ENCODE measurements around the gene FUT6.
"Not testable (repeated sequence)": the region's sequence is repeated elsewhere in the genome, so short reads cannot be mapped to it uniquely, and the experiment has no call there.

The FUT6 gene

GRCh38 chr19:5839065-5840017 lies at the start of gene FUT6:
TSS of gene FUT6 (minus strand) at chr19:5839702. CDS start at chr19:5832567, 7,135 bp downstream.
- no peak for DNase-seq

- not testable (repeated sequence) for DNase-seq
These were observed 44.7 kb upstream of the FUT6 start for GRCh38 chr19:5884065-5884811.

DNA sequence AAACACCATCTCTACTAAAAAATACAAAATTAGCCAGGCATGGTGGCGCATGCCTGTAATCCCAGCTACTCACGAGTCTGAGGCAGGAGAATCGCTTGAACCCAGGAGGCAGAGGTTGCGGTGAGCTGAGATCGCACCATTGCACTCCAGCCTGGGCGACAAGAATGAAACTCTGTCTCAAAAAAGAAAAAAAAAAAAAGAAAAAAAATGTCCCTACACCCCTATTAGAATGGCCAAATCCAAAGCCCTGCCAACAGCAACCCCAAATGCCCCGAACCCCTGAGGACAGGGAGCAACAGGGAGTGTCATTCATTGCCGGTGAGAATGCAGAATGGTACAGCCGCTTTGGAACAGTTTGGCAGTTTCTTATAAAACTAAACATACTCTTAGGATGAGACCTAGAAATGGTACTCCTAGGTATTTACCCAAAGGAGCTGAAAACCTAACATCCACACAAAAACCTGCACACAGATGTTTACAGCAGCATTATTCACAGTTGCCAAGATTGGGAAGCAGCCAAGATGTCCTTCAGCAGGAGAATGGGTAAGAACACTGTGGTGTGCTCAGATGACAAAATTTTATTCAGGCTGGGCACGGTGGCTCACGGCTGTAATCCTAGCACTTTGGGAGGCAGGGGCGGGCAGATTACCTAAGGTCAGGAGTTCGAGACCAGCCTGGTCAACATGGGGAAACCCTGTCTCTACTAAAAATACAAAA lies 43.8 kb upstream of the FUT6 start:
- peak; percentile 65 for DNase-seq

- peak; percentile 73 for DNase-seq
These were observed 43.0 kb upstream of the FUT6 start for GRCh38 chr19:5882421-5882968.

DNA sequence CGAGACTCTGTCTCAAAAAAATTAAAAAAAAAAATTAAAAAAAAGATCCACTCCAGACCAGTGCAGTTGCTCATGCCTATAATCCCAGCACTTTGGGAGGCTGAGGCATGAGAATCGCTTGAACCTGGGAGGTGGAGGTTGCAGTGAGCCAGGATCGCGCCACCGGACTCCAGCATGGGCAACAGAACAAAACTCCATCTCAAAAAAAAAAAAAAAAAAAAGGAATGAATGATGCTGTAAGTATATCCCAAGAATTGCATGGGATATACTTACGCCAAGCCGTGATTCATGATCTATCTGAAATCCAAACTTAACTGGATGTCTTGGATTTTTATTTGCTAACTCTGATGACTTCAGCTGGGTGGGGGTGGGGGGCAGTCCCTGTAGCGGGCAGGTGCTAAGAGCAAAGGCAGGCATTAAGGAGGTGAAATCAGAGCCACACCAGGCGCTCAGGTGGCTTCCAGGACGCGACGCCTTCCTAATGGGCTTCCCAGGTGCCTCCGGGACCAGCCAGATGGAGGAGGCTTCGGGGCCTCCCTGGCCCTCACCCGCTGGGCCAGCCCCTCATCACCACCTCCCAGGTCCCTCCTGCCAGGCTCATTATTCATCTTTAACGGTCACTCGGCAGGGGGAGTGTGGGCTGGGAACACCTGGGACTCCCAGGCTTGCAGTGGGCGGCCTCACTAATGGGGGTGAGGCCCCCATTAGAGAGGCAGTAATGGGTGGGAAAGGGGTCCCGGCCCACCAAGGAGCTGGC lies 42.2 kb upstream of the FUT6 start:
- peak; percentile 88 for DNase-seq

GRCh38 chr19:5880604-5881078 lies 41.1 kb upstream of the FUT6 start:
- no peak for DNase-seq

DNA sequence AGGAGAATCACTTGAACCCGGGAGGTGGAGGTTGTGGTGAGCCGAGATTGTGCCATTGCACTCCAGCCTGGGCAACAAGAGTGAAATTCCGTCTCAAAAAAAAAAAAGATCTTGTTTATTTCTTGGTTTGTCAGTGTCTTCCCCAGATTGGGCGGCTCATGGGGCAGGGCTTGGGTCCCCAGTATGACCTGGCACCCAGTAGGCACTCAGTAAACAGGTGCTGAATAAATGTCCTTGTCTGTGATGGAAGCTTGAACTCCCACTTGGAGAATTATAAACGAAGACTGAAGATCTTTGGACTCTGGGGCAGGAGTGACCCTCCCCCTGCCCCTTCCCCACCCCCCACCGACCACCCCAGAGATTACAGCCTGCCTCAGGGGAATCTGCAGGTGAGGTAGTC lies 40.7 kb upstream of the FUT6 start:
- DNase-seq, result no peak

- DNase-seq, result peak; percentile 44
These were observed 38.4 kb upstream of the FUT6 start for GRCh38 chr19:5877882-5878281.

GRCh38 chr19:5877427-5877826 lies 37.9 kb upstream of the FUT6 start:
- peak; percentile 26 for DNase-seq

DNA sequence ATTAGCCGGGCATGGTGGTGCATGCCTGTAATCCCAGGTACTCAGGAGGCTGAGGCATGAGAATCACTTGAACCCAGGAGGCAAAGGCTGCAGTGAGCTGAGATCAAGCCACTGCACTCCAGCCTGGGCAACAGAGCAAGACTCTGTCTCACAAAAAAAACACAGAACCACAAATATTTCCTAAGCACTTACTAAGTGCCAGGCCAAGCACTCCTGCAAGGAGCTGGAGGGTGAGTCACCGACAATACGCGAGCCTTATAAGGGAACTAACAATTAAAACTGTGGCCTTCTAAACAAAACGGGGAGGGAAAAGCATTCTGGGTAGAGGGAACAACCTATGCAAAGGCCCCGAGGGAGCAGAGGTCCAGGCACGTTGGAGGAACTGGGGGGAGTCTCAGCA lies 35.0 kb upstream of the FUT6 start:
- not testable (repeated sequence) for DNase-seq

GRCh38 chr19:5873617-5874199 lies 34.2 kb upstream of the FUT6 start:
- DNase-seq, result no peak

DNA sequence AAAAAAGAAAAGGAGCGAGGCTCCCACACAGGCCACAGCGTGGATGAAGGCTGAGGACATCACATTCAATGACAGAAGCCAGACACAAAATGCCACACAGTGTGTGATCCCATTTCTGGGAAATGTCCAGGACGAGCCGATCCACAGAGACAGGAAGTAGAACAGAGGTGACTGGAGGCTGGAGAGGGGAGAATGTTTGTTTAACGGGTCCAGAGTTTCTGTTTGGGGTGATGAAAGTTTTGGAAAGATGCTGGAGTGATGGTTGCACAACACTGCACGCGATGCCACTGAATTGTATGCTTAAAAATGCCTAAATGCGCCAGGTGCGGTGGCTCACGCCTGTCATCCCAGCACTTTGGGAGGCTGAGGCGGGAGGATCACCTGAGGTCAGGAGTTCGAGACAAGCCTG lies 31.5 kb upstream of the FUT6 start:
- no peak for DNase-seq

DNA sequence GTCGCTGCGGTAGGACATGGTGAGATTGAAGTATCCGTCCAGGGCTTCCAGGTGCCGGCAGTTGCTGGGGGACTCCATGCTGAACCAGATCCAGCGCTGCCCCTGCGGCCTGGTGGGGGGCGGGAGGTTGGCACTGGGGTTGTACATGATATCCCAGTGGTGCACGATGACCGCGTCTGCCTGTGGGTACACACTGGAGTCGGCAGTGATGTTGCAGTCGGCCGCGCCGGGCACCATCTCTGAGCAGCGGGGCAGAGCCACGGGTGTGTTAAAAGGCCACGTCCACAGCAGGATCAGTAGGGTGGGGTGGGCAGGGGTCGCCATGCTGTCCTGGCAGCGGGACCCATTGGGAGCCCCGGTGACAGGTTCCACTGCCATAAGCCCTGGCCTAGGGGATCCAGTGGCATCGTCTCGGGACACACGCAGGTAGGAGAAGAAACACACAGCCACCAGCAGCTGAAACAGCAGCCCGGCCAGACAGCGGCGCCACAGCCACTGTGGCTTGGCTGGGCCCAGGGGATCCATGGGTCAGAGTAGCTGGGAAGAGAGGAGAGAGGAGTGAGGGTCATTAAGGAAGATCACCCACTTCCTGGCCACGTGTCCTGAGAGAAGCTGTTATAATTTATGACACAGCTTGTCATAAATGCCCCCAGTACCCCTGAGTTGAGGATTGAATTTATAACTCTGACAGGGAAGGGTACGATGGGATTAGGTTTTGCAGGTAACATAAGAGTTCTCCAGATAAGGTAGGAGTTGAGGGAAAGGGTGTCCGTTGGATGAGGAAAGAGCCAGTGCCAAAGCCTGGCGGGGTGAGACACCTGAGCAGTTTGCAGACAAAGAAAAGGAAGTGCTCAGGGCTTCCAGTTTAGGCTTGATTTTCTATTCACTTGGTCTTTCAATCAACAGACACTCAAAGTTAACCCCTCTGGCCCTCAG lies 28.0 kb upstream of the FUT6 start:
- no peak for DNase-seq

DNA sequence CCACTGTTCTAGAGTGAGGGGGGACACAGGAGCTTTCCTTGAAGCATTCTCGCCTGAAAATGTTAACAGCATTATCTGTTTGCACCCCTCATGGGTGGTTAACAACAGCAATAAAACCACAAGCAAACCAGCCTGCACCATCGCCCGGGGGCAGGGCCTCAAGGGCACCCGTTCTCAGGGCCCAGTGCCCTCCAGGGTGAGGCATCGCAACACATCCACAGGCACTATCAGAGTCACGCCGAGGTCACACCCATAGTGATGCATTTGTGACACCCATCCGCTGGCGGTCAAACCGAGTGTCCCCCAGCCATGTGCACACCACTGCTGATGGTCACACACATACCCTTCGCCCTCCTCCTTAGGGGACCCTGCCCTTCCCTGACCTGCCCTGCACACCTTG lies 26.3 kb upstream of the FUT6 start:
- DNase-seq, result no peak

DNA sequence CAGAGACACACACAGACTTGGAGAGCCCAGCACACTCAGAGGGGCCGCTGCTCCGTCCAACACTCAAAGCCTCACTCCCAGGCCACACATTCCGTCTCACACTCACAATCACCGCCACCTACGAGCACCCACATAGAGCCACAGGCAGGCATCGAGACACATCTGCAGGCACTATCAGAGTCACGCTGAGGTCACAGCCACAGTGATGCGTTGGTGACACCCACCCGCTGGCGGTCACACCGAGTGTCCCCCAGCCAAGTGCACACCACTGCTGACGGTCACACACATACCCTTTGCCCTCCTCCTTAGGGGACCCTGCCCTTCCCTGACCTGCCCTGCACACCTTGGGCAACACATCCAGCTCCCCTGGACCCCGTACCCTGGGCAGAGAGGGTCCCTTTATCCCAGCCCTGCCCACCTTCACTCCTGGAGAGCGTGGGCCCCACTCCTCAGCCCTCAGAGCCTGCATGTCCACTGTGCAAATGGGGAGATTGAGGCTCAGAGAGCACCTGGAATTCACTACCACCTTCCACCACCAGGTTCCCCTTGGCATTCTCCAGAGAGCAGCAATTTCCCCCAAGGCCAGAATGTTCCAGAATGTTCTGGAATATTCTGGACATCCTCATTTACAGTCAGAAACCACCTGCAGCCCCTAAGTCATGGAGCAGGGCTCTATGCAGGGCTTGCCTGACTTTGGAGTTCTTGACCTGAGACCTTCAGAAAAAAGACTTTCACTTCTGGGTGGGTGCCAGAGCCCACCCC lies 25.4 kb upstream of the FUT6 start:
- no peak for DNase-seq

DNA sequence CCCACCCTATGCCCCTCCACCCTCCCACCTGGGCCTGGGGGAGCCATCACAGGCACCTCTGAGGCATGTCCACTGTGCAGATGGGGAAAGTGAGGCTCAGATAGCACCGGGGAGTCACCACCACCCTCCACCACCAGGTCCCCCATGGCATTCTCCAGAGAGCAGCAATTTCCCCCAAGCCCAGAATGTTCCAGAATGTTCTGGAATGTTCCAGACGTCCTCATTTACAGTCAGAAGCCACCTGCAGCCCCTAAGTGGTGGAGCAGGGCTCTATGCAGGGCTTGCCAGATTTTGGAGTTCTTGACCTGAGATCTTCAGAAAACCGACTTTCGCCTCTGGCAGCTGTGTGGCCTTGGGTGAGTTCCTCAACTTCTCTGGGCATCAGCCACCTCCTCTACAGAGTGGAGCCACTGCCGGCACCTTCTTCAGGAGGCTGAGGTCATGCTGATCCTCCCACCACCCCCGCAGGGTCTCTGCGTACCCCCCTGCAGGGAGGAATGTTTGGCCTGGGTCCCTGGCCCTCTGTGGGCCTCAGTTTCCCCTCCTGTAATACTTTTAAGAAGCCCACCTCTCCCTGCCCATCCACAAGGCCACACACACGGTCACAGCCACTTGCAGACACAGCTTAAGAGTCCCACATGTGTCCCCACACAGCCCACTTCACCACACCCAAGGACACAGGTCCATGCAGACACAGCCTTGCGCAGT lies 24.7 kb upstream of the FUT6 start:
- DNase-seq, result no peak

DNA sequence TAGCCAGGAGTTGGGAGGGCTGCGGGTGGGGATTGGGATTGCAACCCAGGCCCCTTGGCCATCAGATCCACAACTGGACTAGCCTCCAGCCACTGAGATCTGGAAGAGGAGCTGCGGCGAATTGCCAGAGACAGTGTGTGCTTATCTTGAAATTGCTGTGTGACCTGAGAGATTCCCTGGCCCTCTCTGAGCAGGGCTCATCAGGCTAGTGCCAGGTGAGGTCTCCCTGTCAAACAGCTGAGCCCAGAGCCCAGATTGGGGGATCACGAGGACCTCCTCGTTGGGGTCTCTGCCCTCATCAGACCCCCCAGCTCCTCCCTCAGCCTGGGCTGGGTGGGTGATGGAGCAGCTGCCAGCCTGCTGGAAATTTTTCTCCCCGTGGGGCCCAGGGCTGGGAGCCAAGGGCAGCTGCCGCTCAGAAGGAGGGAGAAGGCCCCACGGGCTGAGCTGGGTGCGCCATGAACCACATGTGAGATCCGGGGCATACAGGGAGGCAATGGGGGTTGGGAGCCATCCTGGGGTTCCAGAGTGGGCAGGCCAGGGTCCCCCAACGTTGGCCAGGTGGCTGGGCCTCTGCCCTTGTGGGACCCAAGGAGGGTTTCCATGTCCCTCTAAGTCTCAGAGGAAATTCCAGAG lies 23.6 kb upstream of the FUT6 start:
- no peak for DNase-seq

Measured in NCI-H2171 treated with DMSO at 0.1 percent for 48 hours (cell line).